Measurements from ENCODE around the gene SP100.

SP100 gene

DNA sequence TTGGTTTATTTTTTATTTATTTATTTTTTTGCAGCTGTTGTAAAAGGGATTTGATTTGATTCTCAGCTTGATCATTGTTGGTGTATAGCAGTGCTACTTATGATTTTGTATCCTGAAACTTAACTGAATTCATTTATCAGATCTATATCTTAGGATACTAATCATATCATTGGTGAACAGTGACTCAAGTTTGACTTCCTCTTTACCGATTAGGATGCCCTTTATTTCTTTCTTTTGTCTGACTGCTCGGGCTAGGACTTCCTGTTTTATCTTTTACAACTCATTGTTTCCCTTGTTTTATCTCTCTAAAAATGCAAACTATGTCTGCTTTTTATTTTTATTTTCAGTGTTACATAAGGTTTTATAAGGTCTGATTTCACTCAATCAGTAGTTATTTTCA lies 23.6 kb downstream of the SP100 start:
- H3K4me3 ChIP-seq (ENCODE audit: low read length in 2 of 2) = no peak overlapping the region
- no peak overlapping the region for H3K9ac ChIP-seq (ENCODE audit: low read length in 2 of 2)
- no peaks in the 10 kb centered on the region for H3K27me3 ChIP-seq (ENCODE audit: control insufficient read depth in 1 of 2, insufficient read depth in 2 of 2, low read length in 2 of 2)
- no peak overlapping the region for H3K27ac ChIP-seq (ENCODE audit: low read length)
- no peaks in the 10 kb centered on the region for H3K9me3 ChIP-seq (ENCODE audit: control insufficient read depth in 2 of 2, low read length in 2 of 2)
- peaks cover 2 to 4% of the 10 kb centered on the region in 2 donors for H3K36me3 ChIP-seq (ENCODE audit: control insufficient read depth in 2 of 2, insufficient read depth in 2 of 2, low read length in 2 of 2)
- no peaks in the 10 kb centered on the region for H3K4me1 ChIP-seq (ENCODE audit: control insufficient read depth, insufficient read depth, low read length)

DNA sequence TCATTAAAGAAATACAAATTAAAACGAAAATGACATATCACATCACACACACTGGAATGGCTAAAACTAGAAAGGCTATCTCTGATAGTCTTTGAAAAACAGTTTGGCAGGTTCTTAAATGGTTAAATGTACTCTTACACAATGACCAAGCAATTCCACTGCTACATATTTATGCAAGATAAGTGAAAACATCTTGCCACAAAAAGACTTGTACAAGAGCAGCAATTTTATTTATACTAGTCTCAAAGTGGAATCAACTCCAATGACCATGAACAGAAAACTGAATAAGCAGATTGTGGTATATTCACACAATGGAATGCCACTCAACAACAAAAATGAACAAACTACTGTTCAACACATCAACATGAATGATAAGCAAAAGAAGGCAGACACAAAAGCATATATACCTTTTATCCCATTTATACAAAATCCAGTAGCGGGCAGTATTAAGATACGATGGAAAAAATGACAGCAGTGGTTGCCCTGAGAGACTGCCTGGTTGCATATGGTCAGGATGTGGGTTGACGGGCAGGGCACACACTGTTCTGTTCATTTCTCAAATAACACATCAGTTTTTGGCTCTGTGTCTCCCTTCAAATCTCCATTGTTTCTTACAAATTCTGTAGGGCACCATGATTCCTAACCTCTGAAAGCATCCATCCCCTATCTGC lies 25.4 kb downstream of the SP100 start:
- H3K4me3 ChIP-seq (ENCODE audit: low read length in 2 of 2) = no peak overlapping the region
- no peaks in the 10 kb centered on the region for H3K27me3 ChIP-seq (ENCODE audit: control insufficient read depth in 1 of 2, insufficient read depth in 2 of 2, low read length in 2 of 2)
- H3K9ac ChIP-seq (ENCODE audit: low read length in 2 of 2) = no peak overlapping the region
- H3K27ac ChIP-seq (ENCODE audit: low read length) = no peak overlapping the region
- H3K4me1 ChIP-seq (ENCODE audit: control insufficient read depth, insufficient read depth, low read length) = no peaks in the 10 kb centered on the region
- no peaks in the 10 kb centered on the region for H3K9me3 ChIP-seq (ENCODE audit: control insufficient read depth in 2 of 2, low read length in 2 of 2)
- H3K36me3 ChIP-seq (ENCODE audit: control insufficient read depth in 2 of 2, insufficient read depth in 2 of 2, low read length in 2 of 2) = peaks cover 3 to 11% of the 10 kb centered on the region in 2 donors

DNA sequence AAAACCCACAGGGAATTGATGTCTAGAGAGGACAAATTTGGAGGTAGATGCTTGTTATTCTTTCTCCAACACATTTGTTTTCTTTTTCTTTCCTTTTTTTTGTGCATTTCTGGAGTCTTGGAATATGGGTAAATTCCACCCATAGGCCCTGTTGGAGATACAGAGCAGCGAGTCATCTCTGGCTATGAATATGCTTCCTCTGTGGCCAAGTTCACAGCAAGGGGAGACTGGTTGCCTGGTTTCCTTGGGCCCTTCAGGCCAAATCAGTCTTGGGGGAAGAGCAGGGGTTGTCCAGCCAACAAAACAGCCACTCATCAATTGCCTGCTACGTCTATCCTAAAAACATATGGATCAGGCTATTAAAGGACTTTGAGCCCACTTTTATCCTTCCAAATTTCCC lies 27.5 kb downstream of the SP100 start:
- H3K27ac ChIP-seq (ENCODE audit: low read length) = no peak overlapping the region
- H3K27me3 ChIP-seq (ENCODE audit: control insufficient read depth in 1 of 2, insufficient read depth in 2 of 2, low read length in 2 of 2) = no peaks in the 10 kb centered on the region
- no peaks in the 10 kb centered on the region for H3K9me3 ChIP-seq (ENCODE audit: control insufficient read depth in 2 of 2, low read length in 2 of 2)
- peaks cover 21% of the 10 kb centered on the region in 2 donors for H3K36me3 ChIP-seq (ENCODE audit: control insufficient read depth in 2 of 2, insufficient read depth in 2 of 2, low read length in 2 of 2)
- no peaks in the 10 kb centered on the region for H3K4me1 ChIP-seq (ENCODE audit: control insufficient read depth, insufficient read depth, low read length)
- no peak overlapping the region for H3K9ac ChIP-seq (ENCODE audit: low read length in 2 of 2)
- no peak overlapping the region for H3K4me3 ChIP-seq (ENCODE audit: low read length in 2 of 2)

DNA sequence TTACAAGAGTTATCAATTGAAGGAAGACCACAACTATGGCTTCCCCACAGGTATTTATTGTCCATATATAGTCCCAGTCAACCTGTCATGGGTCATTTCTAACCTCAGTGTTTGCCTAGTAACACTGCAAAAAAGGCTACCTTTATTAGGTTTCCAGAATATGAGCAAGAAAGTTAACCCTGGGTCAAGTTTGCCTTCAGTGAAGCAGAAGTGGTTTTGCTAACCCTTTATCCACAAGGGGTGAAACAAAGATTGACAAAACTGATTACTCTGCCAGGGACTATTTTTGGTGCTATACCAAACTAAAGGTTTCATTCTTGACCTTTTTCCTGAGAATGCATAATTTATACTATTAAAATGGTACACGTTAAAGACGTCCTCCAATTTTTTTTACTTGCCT lies 28.8 kb downstream of the SP100 start:
- H3K4me1 ChIP-seq (ENCODE audit: control insufficient read depth, insufficient read depth, low read length) = no peaks in the 10 kb centered on the region
- H3K27me3 ChIP-seq (ENCODE audit: control insufficient read depth in 1 of 2, insufficient read depth in 2 of 2, low read length in 2 of 2) = no peaks in the 10 kb centered on the region
- peaks cover 31 to 34% of the 10 kb centered on the region in 2 donors for H3K36me3 ChIP-seq (ENCODE audit: control insufficient read depth in 2 of 2, insufficient read depth in 2 of 2, low read length in 2 of 2)
- no peak overlapping the region for H3K27ac ChIP-seq (ENCODE audit: low read length)
- H3K9me3 ChIP-seq (ENCODE audit: control insufficient read depth in 2 of 2, low read length in 2 of 2) = no peaks in the 10 kb centered on the region
- H3K4me3 ChIP-seq (ENCODE audit: low read length in 2 of 2) = no peak overlapping the region
- no peak overlapping the region for H3K9ac ChIP-seq (ENCODE audit: low read length in 2 of 2)

- Histone ChIP-seq H3K36me3 (ENCODE audit: control insufficient read depth in 2 of 2, insufficient read depth in 2 of 2, low read length in 2 of 2) (peaks cover 36 to 39% of the 10 kb centered on the region in 2 donors), H3K4me1 (ENCODE audit: control insufficient read depth, insufficient read depth, low read length) (no peaks in the 10 kb centered on the region), H3K27me3 (ENCODE audit: control insufficient read depth in 1 of 2, insufficient read depth in 2 of 2, low read length in 2 of 2) (no peaks in the 10 kb centered on the region), H3K4me3 (ENCODE audit: low read length in 2 of 2) (no peak overlapping the region), H3K27ac (ENCODE audit: low read length) (no peak overlapping the region), H3K9ac (ENCODE audit: low read length in 2 of 2) (no peak overlapping the region), H3K9me3 (ENCODE audit: control insufficient read depth in 2 of 2, low read length in 2 of 2) (no peaks in the 10 kb centered on the region)
Measured at GRCh38 chr2:230447036-230447435, 31.0 kb downstream of the SP100 start.

- Histone ChIP-seq H3K27ac (ENCODE audit: low read length) (no peak overlapping the region), H3K4me3 (ENCODE audit: low read length in 2 of 2) (no peak overlapping the region), H3K27me3 (ENCODE audit: control insufficient read depth in 1 of 2, insufficient read depth in 2 of 2, low read length in 2 of 2) (no peaks in the 10 kb centered on the region), H3K4me1 (ENCODE audit: control insufficient read depth, insufficient read depth, low read length) (no peaks in the 10 kb centered on the region), H3K9me3 (ENCODE audit: control insufficient read depth in 2 of 2, low read length in 2 of 2) (no peaks in the 10 kb centered on the region), H3K9ac (ENCODE audit: low read length in 2 of 2) (no peak overlapping the region), H3K36me3 (ENCODE audit: control insufficient read depth in 2 of 2, insufficient read depth in 2 of 2, low read length in 2 of 2) (peaks cover 39% of the 10 kb centered on the region in 2 donors)
Measured at GRCh38 chr2:230447455-230448451, 31.8 kb downstream of the SP100 start.

DNA sequence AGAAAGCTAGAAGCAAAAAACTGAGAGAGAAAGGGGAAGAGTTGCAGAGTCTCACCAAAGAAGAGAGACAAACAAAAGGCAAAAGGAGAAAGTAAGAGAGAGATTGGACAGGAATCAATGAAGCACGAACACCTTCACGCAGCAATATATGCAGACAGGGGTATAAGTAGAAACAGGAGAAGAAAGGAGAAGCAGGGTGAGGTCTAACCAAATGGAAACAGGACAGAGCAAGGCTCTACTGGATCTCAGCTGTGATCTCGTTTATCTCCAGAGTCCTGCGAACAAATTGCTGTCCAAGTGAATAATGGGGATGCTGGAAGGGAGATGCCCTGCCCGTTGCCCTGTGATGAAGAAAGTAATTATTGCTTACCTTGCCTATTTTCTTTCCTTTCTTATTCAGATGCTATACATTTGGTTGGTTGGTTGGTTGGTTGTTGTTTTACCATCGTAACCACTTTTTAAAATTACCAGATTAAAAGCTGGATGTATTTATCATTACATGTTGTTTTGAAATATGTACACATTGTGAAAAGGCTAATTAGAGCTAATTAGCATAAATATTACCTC lies 34.0 kb downstream of the SP100 start:
- Histone ChIP-seq H3K27ac (ENCODE audit: low read length) (no peak overlapping the region), H3K4me1 (ENCODE audit: control insufficient read depth, insufficient read depth, low read length) (no peaks in the 10 kb centered on the region), H3K36me3 (ENCODE audit: control insufficient read depth in 2 of 2, insufficient read depth in 2 of 2, low read length in 2 of 2) (peaks cover 31 to 40% of the 10 kb centered on the region in 2 donors), H3K9me3 (ENCODE audit: control insufficient read depth in 2 of 2, low read length in 2 of 2) (no peaks in the 10 kb centered on the region), H3K27me3 (ENCODE audit: control insufficient read depth in 1 of 2, insufficient read depth in 2 of 2, low read length in 2 of 2) (no peaks in the 10 kb centered on the region), H3K4me3 (ENCODE audit: low read length in 2 of 2) (no peak overlapping the region), H3K9ac (ENCODE audit: low read length in 2 of 2) (no peak overlapping the region)

DNA sequence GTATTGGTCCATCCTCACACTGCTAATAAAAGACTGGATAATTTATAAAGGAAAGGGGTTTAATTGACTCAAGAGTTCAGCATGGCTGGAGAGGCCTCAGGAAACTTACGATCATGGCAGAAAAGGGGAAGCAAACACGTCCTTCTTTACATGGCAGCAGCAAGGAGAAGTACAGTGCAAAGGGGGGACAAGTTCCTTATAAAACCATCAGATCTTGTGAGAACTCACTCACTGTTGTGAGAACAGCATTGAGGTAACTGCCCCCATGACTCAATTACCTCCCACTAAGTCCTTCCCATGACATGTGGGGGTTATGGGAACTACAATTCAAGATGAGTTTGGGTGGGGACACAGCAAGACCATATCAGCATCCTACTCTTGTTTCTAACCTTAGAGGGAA lies 37.0 kb downstream of the SP100 start:
- no peaks in the 10 kb centered on the region for H3K9me3 ChIP-seq (ENCODE audit: control insufficient read depth in 2 of 2, low read length in 2 of 2)
- H3K27me3 ChIP-seq (ENCODE audit: control insufficient read depth in 1 of 2, insufficient read depth in 2 of 2, low read length in 2 of 2) = no peaks in the 10 kb centered on the region
- H3K4me1 ChIP-seq (ENCODE audit: control insufficient read depth, insufficient read depth, low read length) = peaks cover 2% of the 10 kb centered on the region
- no peak overlapping the region for H3K9ac ChIP-seq (ENCODE audit: low read length in 2 of 2)
- peaks cover 29 to 34% of the 10 kb centered on the region in 2 donors for H3K36me3 ChIP-seq (ENCODE audit: control insufficient read depth in 2 of 2, insufficient read depth in 2 of 2, low read length in 2 of 2)
- no peak overlapping the region for H3K4me3 ChIP-seq (ENCODE audit: low read length in 2 of 2)
- H3K27ac ChIP-seq (ENCODE audit: low read length) = no peak overlapping the region

GRCh38 chr2:230455005-230455684 lies 39.1 kb downstream of the SP100 start:
- peaks cover 2% of the 10 kb centered on the region for H3K4me1 ChIP-seq (ENCODE audit: control insufficient read depth, insufficient read depth, low read length)
- H3K27me3 ChIP-seq (ENCODE audit: control insufficient read depth in 1 of 2, insufficient read depth in 2 of 2, low read length in 2 of 2) = no peaks in the 10 kb centered on the region
- H3K36me3 ChIP-seq (ENCODE audit: control insufficient read depth in 2 of 2, insufficient read depth in 2 of 2, low read length in 2 of 2) = peaks cover 22 to 26% of the 10 kb centered on the region in 2 donors
- no peaks in the 10 kb centered on the region for H3K9me3 ChIP-seq (ENCODE audit: control insufficient read depth in 2 of 2, low read length in 2 of 2)
- no peak overlapping the region for H3K27ac ChIP-seq (ENCODE audit: low read length)
- no peak overlapping the region for H3K4me3 ChIP-seq (ENCODE audit: low read length in 2 of 2)
- H3K9ac ChIP-seq (ENCODE audit: low read length in 2 of 2) = no peak overlapping the region

- H3K27me3 ChIP-seq (ENCODE audit: control insufficient read depth in 1 of 2, insufficient read depth in 2 of 2, low read length in 2 of 2) = no peaks in the 10 kb centered on the region
- H3K9ac ChIP-seq (ENCODE audit: low read length in 2 of 2) = no peak overlapping the region
- H3K4me3 ChIP-seq (ENCODE audit: low read length in 2 of 2) = no peak overlapping the region
- H3K36me3 ChIP-seq (ENCODE audit: control insufficient read depth in 2 of 2, insufficient read depth in 2 of 2, low read length in 2 of 2) = peaks cover 20 to 33% of the 10 kb centered on the region in 2 donors
- H3K27ac ChIP-seq (ENCODE audit: low read length) = no peak overlapping the region
- peaks cover 2% of the 10 kb centered on the region for H3K4me1 ChIP-seq (ENCODE audit: control insufficient read depth, insufficient read depth, low read length)
- no peaks in the 10 kb centered on the region for H3K9me3 ChIP-seq (ENCODE audit: control insufficient read depth in 2 of 2, low read length in 2 of 2)
Measured at GRCh38 chr2:230457073-230457768, 41.2 kb downstream of the SP100 start.

Data from stomach smooth muscle (tissue), 2 donors.